ENCODE data around the gene REST. TPM values are rescaled to one million over a fixed set of nuclear protein-coding genes. Genes with fewer than 3 reads are reported as not detected.
A peak's percentile ranks its signal among the peaks of the same experiment; 100 is the strongest.

The REST gene
- total and polyA plus RNA-seq, 9 of the 15 experiments (the other 6 are each of a cell fraction or from before 2014, with no cell fraction given): 2.9 to 24.0 (median 19.2) TPM

DNA sequence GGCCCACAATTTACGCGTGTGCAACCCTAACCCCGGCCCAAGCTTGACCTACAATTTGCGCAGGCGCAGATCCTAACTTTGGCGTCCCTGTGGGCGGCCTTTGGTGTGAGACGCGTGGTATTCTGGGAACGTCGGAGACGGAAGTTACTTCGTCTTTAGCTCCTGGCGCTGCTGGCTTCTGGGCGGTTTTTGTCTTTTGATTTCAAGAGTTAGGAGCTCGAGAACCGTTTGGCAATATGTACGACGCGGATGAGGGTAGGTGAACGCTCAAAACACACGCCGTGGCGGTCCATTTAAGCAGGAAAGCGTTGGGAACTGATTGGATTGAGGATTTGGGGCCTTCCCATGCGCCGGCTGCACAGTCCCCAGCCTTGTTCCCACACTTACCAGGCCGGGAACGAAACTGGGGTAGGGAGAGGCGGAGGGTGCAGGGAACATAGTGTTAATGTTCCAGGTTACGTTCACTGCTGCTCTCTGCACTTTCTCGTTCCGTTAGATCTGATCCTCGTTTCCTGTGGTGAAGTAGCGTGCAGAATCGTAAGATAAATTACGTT, 71.1 kb downstream of the REST start, which contains the start of gene POLR2B (continued):
- TF ChIP-seq, protein P1, sequence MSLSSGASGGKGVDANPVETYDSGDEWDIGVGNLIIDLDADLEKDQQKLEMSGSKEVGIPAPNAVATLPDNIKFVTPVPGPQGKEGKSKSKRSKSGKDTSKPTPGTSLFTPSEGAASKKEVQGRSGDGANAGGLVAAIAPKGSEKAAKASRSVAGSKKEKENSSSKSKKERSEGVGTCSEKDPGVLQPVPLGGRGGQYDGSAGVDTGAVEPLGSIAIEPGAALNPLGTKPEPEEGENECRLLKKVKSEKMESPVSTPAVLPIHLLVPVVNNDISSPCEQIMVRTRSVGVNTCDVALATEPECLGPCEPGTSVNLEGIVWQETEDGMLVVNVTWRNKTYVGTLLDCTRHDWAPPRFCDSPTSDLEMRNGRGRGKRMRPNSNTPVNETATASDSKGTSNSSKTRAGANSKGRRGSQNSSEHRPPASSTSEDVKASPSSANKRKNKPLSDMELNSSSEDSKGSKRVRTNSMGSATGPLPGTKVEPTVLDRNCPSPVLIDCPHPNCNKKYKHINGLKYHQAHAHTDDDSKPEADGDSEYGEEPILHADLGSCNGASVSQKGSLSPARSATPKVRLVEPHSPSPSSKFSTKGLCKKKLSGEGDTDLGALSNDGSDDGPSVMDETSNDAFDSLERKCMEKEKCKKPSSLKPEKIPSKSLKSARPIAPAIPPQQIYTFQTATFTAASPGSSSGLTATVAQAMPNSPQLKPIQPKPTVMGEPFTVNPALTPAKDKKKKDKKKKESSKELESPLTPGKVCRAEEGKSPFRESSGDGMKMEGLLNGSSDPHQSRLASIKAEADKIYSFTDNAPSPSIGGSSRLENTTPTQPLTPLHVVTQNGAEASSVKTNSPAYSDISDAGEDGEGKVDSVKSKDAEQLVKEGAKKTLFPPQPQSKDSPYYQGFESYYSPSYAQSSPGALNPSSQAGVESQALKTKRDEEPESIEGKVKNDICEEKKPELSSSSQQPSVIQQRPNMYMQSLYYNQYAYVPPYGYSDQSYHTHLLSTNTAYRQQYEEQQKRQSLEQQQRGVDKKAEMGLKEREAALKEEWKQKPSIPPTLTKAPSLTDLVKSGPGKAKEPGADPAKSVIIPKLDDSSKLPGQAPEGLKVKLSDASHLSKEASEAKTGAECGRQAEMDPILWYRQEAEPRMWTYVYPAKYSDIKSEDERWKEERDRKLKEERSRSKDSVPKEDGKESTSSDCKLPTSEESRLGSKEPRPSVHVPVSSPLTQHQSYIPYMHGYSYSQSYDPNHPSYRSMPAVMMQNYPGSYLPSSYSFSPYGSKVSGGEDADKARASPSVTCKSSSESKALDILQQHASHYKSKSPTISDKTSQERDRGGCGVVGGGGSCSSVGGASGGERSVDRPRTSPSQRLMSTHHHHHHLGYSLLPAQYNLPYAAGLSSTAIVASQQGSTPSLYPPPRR (CRISPR knock-in tag; IDR thresholded peaks at IDR 0.05; ENCODE audit: borderline replicate concordance): peak; percentile 55; the same call in 1 of the 2 replicates
- no peak for TF ChIP-seq KAT8 (IDR thresholded peaks at IDR 0.05; ENCODE audit: low read depth)
- TF ChIP-seq ZBTB8A (IDR thresholded peaks at IDR 0.05; ENCODE audit: partially characterized antibody): no peak
- peak; percentile 10 to 44; a peak in 1 of 4 replicates for TF ChIP-seq FOXK2 (conservative IDR thresholded peaks at IDR 0.05 in 1 of 2, IDR thresholded peaks at IDR 0.05 in 1 of 2; ENCODE audit: low read depth in 2 of 2)
- TF ChIP-seq, protein P2, sequence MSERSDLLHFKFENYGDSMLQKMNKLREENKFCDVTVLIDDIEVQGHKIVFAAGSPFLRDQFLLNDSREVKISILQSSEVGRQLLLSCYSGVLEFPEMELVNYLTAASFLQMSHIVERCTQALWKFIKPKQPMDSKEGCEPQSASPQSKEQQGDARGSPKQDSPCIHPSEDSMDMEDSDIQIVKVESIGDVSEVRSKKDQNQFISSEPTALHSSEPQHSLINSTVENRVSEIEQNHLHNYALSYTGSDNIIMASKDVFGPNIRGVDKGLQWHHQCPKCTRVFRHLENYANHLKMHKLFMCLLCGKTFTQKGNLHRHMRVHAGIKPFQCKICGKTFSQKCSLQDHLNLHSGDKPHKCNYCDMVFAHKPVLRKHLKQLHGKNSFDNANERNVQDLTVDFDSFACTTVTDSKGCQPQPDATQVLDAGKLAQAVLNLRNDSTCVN (CRISPR knock-in tag; IDR thresholded peaks at IDR 0.05): no peak
- peak; percentile 42 for TF ChIP-seq EGR1 (conservative IDR thresholded peaks at IDR 0.05)
- no peak for TF ChIP-seq TEAD2 (tag; IDR thresholded peaks at IDR 0.05)
- TF ChIP-seq, protein P3, sequence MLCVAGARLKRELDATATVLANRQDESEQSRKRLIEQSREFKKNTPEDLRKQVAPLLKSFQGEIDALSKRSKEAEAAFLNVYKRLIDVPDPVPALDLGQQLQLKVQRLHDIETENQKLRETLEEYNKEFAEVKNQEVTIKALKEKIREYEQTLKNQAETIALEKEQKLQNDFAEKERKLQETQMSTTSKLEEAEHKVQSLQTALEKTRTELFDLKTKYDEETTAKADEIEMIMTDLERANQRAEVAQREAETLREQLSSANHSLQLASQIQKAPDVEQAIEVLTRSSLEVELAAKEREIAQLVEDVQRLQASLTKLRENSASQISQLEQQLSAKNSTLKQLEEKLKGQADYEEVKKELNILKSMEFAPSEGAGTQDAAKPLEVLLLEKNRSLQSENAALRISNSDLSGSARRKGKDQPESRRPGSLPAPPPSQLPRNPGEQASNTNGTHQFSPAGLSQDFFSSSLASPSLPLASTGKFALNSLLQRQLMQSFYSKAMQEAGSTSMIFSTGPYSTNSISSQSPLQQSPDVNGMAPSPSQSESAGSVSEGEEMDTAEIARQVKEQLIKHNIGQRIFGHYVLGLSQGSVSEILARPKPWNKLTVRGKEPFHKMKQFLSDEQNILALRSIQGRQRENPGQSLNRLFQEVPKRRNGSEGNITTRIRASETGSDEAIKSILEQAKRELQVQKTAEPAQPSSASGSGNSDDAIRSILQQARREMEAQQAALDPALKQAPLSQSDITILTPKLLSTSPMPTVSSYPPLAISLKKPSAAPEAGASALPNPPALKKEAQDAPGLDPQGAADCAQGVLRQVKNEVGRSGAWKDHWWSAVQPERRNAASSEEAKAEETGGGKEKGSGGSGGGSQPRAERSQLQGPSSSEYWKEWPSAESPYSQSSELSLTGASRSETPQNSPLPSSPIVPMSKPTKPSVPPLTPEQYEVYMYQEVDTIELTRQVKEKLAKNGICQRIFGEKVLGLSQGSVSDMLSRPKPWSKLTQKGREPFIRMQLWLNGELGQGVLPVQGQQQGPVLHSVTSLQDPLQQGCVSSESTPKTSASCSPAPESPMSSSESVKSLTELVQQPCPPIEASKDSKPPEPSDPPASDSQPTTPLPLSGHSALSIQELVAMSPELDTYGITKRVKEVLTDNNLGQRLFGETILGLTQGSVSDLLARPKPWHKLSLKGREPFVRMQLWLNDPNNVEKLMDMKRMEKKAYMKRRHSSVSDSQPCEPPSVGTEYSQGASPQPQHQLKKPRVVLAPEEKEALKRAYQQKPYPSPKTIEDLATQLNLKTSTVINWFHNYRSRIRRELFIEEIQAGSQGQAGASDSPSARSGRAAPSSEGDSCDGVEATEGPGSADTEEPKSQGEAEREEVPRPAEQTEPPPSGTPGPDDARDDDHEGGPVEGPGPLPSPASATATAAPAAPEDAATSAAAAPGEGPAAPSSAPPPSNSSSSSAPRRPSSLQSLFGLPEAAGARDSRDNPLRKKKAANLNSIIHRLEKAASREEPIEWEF (CRISPR knock-in tag; IDR thresholded peaks at IDR 0.05): no peak

All from K562 (cell line).